GM12892 (cell line): Measurements from ENCODE around the gene CGB7.
"Not testable (repeated sequence)": the region's sequence is repeated elsewhere in the genome, so short reads cannot be mapped to it uniquely, and the experiment has no call there.

Experiments used
- POLR2A ChIP-seq: IDR thresholded peaks from 2 replicates; pipeline ENCODE4 v1.6.1; 2011; ENCODE audit warnings: low read depth, low read length, control low read depth
- TAF1 ChIP-seq: IDR thresholded peaks from 2 replicates; pipeline ENCODE4 v1.6.1; 2011; ENCODE audit warnings: low read depth, mild to moderate bottlenecking, control low read depth, low read length, borderline replicate concordance

DNA sequence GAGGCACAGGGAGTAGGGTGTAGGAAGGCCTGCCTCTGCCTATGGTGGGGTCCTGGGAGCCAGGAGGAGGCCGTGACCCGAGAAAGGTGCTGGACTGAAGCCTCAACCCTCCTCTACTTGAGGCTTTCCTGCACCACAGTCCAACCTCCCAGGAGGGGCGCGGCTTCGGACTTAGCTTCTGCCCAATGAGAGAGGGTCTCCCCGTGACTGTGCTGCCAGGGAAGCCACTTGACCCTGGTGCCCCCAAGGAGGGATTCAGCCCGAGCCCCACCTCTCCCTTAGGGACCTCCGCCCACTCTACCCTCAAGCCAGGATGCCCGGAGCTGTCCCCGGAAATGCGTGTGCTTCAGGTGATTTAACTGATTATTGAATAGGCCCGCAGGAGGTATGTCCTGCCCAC is 8.5 kb downstream of the CGB7 start, which contains the start of gene CGB8:
- not testable (repeated sequence) for TF ChIP-seq POLR2A, TAF1
